ENCODE measurements around the gene SMYD4.
A peak's percentile ranks its signal among the peaks of the same experiment; 100 is the strongest.
"Not testable (repeated sequence)": the region's sequence is repeated elsewhere in the genome, so short reads cannot be mapped to it uniquely, and the experiment has no call there.

Gene SMYD4

GRCh38 chr17:1829592-1830257 lies at the start of gene SMYD4, which contains the start of gene RPA1:
Gene SMYD4 (minus strand): TSS chr17:1829902. CDS start chr17:1827994, 1,908 bp downstream.
Gene RPA1 (plus strand): TSS chr17:1830005. CDS start chr17:1830094, 89 bp downstream.
- peak; percentile 45 for DNase-seq

- no peak for DNase-seq
Measured at GRCh38 chr17:1878419-1879121, 48.9 kb upstream of the SMYD4 start.

- DNase-seq: no peak
Measured at GRCh38 chr17:1875597-1875996, 45.9 kb upstream of the SMYD4 start.

GRCh38 chr17:1873418-1873817 lies 43.7 kb upstream of the SMYD4 start:
- no peak for DNase-seq

- no peak for DNase-seq
Measured at GRCh38 chr17:1872976-1873375, 43.3 kb upstream of the SMYD4 start.

GRCh38 chr17:1872254-1872653 lies 42.6 kb upstream of the SMYD4 start:
- DNase-seq: no peak

- DNase-seq: no peak
Measured at GRCh38 chr17:1871756-1872155, 42.1 kb upstream of the SMYD4 start.

- no peak for DNase-seq
Measured at GRCh38 chr17:1870592-1870991, 40.9 kb upstream of the SMYD4 start.

GRCh38 chr17:1868090-1868489 lies 38.4 kb upstream of the SMYD4 start:
- DNase-seq: no peak

GRCh38 chr17:1867307-1867706 lies 37.6 kb upstream of the SMYD4 start:
- DNase-seq: no peak

GRCh38 chr17:1865252-1866037 lies 35.7 kb upstream of the SMYD4 start:
- DNase-seq: no peak

- no peak for DNase-seq
Measured at GRCh38 chr17:1861391-1862010, 31.8 kb upstream of the SMYD4 start.

GRCh38 chr17:1860978-1861377 lies 31.3 kb upstream of the SMYD4 start:
- no peak for DNase-seq

GRCh38 chr17:1856462-1856861 lies 26.8 kb upstream of the SMYD4 start:
- DNase-seq: not testable (repeated sequence)

GRCh38 chr17:1853698-1854097 lies 24.0 kb upstream of the SMYD4 start:
- no peak for DNase-seq

GRCh38 chr17:1852327-1852726 lies 22.6 kb upstream of the SMYD4 start:
- DNase-seq: no peak

GRCh38 chr17:1847191-1847590 lies 17.5 kb upstream of the SMYD4 start:
- no peak for DNase-seq

- DNase-seq: no peak
Measured at GRCh38 chr17:1843947-1844346, 14.2 kb upstream of the SMYD4 start.

GRCh38 chr17:1839516-1839915 lies 9.8 kb upstream of the SMYD4 start:
- no peak for DNase-seq

GRCh38 chr17:1834380-1835149 lies 4.9 kb upstream of the SMYD4 start:
- DNase-seq: no peak

- DNase-seq: no peak
Measured at GRCh38 chr17:1830288-1830687, 586 bp upstream of the SMYD4 start.

GRCh38 chr17:1829216-1829591 lies 498 bp downstream of the SMYD4 start:
- no peak for DNase-seq
